Head of caudate nucleus (tissue), 42 donors: ENCODE results near the gene CTSD.
A peak's percentile ranks its signal among the peaks of the same experiment; 100 is the strongest.
"Not testable (repeated sequence)": the region's sequence is repeated elsewhere in the genome, so short reads cannot be mapped to it uniquely, and the experiment has no call there.

ENCODE experiments used
- DNase-seq, 42 donors: peaks; one replicate each; pipeline versions ENCODE4 v3.0.0 to v3.0.0-alpha.2; 2020 to 2021; ENCODE audit warnings: mixed read lengths in 7 of 42
- intact Hi-C: fragments of 100-400 bp; cut with DNase I; formaldehyde crosslinking; loops from one replicate; pipeline ENCODE4 v1.15.0; 2022

Gene CTSD

DNA sequence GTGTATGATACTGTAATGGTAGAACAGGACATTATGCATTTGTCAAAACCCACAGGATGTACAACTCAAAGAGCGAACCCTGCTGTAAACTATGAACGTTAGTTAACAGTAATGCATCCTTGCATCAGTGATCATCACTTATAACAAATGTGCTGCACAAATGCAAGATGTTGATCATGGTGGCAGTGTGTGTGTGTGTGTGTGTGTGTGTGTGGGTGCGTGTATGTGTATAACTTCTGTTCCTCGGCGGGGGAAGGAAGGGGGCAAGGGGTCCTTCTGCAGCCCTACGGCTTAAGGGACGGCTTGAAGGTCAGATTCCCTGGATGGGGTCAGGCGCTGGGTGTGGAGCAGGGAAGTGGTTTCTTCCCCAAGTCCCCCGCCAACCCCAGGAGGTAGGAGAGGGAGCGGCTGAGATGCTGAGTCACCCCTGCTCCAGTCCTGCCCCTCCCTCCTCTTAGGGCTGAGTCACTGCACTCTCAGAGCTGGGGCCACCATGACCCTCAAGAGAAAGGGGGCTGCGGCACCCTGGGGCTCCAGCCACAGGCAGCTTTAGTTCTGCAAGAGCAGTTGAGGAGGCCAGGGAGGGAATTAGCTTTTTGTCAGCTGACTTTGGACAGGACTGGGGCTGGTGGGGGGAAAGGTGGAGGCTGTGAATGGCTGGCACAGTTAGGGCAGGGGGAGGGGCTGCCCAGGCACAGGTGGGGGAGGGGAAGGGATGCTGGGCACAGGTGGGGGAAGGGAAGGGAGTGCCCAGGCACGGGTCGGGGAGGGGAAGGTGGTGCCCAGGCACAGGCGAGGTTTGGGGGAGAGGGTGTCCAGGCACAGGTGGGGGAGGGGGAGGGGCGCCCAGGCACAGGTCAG is 8.8 kb upstream of the CTSD start:
- intact Hi-C loops = no loop called here

DNA sequence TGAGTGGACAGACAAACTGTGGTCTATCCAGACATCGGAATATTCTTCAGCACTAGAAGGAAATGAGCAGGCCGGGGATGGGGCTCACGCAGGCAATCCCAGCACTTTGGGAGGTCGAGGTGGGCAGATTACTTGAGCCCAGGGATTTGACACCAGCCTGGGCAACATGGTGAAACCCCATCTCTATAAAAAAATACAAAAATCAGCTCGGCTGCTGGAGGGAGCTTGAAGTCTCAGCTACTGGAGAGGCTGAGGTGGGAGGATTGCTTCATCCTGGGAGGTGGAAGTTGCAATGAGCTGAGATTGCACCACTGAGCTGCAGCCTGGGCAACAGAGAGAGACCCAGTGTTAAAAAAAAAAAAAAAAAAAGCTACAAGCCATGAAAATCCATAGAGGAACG is 8.0 kb upstream of the CTSD start:
- intact Hi-C loops = no loop called here
- peak in 31 of 42 donors; percentile 23 to 88 (median 63) for DNase-seq

More for the DNA sequence above, 8.8 kb upstream of the CTSD start:
- peak in 40 of 42 donors; percentile 48 to 94 (median 77) for DNase-seq

DNA sequence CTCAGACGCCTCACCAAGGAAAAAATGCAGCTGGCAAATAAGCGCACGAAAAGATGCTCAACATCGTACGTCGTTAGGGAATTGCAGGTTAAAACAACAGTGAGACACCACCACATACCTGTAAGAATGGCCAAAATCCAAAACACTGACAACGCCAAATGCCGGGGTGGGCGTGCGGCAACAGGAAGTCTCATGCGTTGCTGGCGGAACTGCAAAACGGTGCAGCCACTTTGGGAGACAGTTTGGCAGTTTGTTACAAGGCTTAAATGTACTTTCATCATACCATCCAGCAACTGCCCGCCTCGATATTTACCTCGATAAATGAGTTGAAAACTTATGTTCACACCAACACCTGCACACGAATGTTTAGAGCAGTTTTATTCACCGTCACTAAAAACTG is 7.5 kb upstream of the CTSD start:
- intact Hi-C loops = no loop called here
- peak in 17 of 42 donors; percentile 1 to 39 (median 12) for DNase-seq

DNA sequence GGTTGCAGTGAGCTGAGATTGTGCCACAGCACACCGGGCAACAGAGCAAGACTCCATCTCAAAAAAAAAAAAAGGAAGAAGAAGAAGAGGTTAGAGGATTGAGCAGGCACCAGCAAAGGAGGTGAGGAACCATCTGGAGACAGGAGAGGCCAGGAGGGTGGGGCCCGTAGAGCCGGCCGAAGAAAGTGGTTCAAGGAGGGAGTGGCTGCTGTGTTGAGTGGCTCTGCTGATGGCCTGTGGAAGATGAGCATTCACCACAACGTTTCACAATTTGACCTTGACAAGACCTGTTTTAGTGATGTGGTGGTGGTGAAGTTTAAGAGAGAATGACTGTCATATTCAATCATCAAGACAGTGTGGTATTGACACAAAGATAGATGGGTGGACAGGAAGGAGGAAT is 6.8 kb upstream of the CTSD start:
- intact Hi-C loops = no loop called here
- DNase-seq = peak in 14 of 42 donors; percentile 0 to 36 (median 4)

DNA sequence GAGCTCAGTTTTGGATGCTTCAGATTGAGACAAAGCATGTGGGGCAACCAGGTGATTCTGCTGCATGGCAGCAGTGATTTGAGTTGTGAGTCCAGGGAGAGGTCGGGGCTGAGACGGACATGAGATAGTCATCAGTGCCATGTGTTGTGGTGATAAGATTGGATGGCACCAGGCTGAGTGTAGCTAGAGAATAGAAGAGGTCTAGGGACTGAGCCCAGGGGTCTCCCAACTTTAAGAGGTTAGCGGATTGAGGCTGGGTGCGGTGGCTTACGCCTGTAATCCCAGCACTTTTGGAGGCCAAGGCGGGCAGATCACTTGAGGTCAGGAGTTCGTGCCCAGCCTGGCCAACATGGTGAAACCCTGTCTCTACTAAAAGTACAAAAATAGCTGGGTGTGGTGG is 6.3 kb upstream of the CTSD start:
- intact Hi-C loops = no loop called here
- peak in 9 of 42 donors; percentile 0 to 35 (median 11) for DNase-seq

DNA sequence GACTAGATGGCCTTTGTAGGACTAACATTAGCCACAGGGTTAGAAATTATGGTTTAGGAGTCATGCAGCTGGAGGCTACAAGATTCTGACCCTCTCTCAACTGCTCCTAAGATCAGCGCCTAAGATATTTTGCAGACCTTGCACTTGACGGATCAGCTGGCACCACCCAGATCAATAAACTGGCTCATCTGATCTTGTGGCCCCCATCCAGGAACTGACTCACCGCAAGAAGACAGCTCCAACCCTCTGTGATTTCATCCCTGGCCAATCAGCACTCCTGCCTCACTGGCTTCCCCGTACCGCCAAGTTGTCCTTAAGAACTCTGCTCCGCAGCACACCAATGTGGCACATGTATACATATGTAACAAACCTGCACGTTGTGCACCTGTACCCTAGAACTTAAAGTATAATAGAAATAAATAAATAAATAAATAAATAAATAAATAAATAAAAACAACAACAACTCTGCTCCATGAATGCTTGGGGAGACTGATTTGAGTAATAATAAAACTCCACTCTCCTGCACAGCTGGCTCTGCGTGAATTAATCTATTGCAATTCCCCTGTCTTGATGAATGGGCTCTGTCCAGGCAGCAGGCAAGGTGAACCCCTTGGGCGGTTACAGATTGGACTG is 5.7 kb upstream of the CTSD start:
- intact Hi-C loops = not testable (repeated sequence)
- peak in 11 of 42 donors; percentile 0 to 27 (median 6) for DNase-seq

DNA sequence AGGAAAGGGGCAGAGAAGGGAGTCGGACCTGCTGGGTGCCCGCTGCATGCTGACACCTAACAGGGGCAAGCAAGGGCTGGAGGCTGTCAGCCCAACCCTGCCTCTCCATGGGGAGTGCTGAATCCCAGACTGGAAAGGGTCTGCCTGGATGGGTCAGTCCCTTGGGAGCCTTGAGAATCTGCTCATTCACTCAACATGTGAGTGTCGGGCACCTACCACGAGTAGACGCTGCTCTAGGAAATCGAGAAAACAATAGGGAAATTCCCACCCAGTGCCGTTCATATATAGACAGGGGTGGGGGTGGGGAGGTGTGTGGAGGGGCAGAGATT is 4.4 kb upstream of the CTSD start:
- DNase-seq = peak in 5 of 42 donors; percentile 4 to 25 (median 9)
- intact Hi-C loops = no loop called here

DNA sequence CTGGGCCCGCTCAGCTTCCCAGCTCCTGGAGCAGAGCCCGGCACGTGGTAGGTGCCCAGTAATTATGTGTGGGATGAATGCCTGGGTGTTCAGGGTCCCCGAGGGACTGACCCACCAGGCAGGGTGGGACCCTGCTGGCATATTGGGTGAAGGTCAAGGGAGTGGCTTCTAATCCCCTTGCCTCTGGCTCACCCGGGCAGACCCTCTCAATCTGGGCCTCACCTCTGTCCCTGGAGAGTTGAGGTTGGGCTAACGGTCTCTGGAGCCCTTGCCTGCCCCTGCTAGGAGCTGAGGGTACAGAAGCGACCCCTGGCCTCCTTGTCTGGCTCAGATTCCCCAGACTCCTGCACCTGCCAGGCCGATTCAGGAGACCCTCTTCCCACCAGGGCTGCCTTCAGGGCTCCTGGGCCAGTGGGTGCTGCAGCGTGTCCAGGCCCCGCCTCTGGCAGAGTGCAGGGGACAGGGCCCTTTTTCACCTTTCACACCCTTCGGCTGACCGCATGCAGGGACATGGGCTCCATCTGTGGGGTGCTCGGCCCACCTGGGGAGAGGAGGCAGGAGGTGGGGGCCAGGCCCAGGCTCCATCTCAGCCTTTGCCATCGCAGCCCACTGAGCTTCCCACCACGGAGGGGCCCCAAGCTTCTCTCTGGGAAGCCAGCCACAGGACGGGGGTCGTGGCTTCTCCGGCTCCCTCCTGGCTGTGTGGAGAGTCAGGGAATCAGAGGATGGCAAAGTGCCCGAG is 3.8 kb upstream of the CTSD start:
- DNase-seq = peak in 7 of 42 donors; percentile 1 to 40 (median 5)
- intact Hi-C loops = no loop called here

DNA sequence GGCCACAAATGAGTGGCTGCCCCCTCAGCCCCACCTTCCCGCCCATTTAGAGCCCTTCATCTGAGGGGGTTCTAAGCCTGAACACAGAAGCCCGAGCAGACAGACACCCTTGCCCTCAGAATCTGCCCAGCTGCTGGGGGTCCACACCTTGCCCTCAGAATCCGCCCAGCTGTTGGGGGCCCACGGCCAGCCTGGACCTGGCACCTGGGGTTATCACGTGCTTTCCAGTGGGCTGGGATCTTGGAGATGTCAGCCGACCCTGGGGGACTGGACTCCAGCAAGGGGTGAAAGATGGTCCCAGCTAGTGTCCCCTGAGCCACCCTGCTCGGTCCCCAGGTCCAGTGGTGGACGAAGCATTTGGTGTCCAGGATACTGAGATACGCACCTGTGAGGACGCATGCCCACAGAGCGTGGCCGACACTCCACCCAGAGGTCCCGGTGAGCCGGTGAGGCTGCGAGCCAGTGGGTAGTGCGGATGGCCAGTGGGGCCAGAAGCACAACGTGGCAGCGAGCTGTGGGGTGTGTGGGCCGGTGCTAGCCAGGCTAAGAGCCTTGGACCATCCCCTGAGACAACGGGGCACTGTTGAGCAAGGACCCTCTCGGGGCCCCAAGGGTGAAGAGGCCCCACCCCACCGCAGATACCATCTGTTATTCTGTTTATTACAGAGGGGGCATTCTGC is 3.1 kb upstream of the CTSD start:
- peak in 8 of 42 donors; percentile 1 to 29 (median 8) for DNase-seq
- intact Hi-C loops = no loop called here

DNA sequence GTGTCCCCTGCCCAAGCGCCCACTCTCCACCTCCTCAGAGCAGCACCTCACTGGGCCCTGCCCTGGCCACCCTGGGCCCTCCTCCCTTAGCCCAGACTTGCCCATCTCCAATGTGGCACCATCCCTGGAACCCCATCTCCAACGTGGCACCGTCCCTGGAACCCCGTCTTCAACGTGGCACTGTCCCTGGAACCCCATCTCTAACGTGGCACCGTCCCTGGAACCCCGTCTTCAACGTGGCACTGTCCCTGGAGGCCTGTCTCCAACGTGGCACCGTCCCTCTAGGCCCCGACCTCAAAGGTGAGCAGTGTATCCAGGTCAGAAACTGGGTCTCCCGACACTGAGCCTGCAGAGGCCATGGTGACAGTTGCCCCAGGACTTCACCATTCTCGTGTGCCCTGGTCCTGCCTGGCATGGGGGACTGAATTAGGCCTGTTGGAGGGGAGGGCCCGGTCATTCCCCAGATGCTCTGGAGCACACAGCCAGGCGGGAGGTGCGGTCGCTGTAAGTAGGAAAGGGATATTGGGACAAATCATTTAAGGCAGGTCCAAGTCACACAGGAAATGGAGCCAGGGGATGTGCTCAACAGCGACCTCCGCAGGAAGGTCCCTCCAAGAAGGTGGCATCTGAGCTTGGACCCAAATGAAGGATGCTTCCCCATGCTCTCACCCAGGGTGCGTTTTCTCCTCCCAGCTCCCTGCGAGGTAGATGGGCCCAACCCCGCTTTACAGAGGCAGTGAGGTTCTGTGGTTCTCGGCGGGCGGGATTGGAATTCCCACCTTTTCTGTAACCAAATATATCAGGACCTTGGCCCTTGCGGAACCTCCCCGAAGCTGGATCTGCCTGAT is 2.4 kb upstream of the CTSD start:
- intact Hi-C loops = no loop called here
- peak in 5 of 42 donors; percentile 0 to 39 (median 3) for DNase-seq

DNA sequence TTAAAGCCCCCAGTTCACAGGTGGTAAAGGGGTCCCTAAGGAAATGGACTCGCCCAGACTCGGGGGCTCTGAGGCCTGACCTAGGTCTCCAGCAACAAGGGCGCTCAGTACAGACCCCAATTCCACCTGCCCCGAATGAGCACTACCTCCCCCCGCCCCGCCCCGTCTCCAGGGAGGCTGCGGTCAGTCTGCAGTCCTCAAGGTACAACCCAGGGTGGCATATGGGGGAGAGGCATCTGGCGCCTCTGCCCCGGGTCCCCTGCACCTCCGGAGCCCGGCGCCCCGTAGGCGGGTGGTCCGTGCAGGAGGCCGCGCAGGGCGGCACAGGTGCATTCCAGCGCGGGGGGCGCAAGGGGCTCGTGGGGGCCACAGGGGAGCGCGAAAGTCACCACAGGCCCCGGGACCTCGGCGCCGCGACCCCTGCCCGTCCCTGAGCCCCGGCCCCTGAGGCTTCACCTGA is 361 bp downstream of the CTSD start:
- intact Hi-C loops = no loop called here
- DNase-seq = no peak

DNA sequence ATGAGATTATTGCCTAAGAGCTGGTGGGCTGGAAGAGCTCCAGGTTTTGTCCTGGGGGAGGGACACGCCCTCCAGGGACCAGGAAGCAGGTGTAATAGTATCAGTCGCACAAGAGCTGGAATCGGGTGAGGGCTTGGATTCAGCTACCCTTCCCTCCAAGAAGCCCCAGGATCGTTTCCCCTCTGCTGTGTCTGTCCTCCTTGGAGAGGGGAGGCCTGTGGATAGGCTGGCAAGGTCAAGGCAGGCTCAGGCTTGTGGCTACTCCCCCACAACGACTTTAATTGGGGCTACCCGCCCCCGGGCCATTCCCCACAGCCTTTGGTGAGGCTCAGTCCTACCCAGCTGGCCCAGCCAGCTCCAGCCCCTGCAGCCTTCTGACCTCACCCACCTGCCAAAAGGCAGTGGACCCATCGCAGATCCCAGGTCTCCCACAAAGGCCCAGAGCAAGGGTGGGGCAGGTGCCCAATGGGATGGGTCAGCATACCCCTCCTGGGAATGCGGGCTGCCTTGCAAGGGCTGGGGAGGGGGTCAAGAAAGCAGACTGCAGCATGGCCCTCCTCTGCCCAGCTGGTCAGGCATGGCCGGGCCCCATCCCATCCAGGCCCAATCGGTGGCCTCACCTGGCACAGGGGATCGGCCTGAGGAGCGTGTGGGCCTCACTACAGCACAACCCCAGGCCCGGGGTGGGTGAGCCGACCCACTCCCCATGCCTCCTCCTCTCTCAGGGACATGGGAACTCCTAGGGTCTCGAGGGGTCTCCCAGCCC is 1.0 kb downstream of the CTSD start:
- peak in 1 of 42 donors; percentile 20 for DNase-seq
- intact Hi-C loops = no loop called here

DNA sequence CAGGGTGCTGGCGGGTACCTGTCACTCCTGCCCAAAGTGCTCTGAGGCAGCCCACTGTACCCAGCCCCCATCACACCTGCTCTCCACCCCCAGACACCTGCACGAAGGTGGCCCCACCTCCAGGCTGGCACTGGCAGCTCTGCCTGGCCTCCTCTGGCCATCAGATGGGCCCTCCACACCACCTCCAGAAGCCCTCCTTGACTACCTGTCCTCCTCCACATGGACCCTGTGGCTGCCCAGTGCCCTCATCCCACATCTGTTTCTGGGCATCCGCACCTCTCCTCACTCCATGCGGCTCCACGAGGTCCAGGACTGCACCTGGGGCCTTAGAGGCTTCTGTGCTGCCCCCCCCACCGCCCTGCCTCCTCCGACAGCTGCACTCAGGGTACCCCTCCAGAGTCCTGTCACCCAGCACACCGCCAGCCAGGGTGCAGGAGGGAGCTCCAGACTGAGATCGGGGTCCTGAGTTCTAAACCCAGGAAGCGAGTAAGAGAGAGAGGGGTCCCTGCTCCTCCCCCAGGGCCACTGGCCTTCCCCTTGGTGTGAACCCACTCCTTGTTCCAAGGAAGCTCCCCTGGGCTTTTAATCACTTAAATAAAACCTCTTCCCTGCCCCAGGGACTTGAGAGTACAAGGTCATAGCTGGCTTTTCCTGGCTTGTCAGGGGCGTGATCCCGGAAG is 1.7 kb downstream of the CTSD start:
- no peak for DNase-seq
- intact Hi-C loops = no loop called here

DNA sequence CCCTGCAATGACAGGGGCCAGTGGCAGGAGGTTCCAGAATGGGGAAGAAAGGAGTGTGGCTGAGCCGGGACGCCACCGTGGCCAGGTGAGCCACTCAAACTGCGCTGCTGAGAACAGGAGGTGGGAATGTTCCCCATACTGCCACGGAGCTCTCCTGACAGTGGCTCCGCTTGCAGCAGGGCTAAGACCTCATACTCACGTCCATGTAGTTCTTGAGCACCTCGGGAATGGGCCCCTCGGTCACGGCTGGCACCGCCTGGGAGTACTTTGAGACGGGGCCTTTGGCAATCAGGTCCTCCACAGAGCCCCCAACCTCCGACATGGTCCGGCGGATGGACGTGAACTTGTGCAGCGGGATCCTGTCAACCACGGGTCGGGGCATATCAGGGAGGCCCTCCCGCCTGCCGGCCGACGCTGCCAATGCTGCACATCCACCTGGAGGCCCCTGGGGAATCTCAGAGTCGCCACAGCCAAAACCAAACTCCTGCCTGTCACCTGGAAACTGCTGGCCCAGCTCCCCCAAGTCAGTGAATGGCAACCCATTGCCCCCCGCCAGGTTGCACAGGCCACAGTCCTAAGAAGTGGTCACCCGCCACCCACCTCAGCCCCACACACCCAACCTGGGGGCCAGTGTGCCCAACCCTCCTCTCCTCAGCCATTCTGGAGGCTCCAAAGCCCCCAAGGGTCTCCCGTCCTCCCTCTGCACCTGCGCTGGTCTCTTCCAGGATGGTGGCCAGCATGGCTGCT is 2.4 kb downstream of the CTSD start:
- DNase-seq = peak in 1 of 42 donors; percentile 53
- intact Hi-C loops = no loop called here

DNA sequence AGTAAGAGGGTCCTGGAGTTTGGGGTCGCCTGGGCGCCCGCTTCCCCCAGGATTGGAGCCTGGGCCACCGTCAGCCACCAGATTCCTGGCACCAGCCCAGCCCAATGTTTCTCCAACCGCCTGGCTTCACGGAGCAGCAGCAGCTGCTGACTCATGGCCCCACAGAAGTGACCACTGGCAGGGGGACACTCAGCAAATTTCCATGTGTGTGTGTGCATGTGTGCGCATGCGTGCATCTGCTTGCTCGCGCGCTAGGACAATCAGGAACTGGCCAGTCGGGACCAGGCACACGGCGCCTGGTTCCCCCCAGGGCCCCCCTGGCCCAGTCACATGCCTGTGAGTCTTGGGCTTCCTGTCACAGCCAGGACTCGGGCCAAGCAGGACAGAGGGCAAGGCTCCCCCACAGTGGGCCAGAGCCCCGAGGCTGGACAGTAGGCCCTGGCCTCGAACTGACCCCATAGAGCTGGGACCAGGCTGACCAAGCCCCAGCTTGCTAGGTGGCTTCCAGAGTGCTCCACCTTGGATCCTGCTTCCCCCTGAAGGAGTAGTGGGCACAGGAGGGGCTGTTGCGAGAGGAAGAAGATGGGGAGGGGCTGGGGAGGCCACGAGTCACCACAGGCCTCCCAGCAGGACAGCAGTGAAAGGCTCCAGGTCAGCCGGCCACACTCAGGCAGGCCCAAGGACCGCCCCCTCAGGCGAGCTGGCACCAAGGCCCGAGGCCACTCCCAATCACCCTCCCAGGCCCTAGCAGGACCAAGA is 3.2 kb downstream of the CTSD start:
- peak; percentile 62 to 97 (median 83) for DNase-seq
- intact Hi-C loops = no loop called here

DNA sequence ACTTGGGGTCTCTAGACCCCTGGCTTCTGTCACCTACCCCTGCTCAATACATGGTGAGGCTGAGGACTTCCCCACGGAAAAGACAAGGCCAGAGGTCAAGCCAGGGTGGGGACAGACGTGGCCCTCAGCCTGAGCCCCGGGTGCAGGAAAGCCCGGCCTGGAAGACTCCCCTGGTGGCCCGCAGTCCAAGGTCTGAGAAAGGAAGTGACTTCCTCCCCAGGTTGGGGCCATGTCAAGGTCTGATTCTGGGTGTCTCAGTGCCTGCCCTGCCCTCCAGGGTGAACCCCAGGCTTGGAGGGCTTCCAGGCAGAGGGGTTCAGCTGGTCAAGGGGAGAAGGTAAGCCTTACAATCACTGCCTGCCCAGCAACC is 3.9 kb downstream of the CTSD start:
- DNase-seq = no peak
- intact Hi-C loops = no loop called here
